ENCODE measurements around the gene GRAP2. TPM values are rescaled to one million over a fixed set of nuclear protein-coding genes. Genes with fewer than 3 reads are reported as not detected.
A peak's percentile ranks its signal among the peaks of the same experiment; 100 is the strongest.
"Not testable (repeated sequence)": the region's sequence is repeated elsewhere in the genome, so short reads cannot be mapped to it uniquely, and the experiment has no call there.

Gene GRAP2
- total RNA-seq: 1 to 10 TPM; 2.0 to 5.5 (median 4.1) TPM
- 1.6 TPM for polyA plus RNA-seq
- long read RNA-seq, donor 1, partial matches to known transcripts: 0 of 1 reads
- long read RNA-seq, donor 1, other reads (novel, unspliced or antisense): 0 of 1 reads
- long read RNA-seq, donor 2, partial matches to known transcripts: 0 of 2 reads
- long read RNA-seq, donor 2, other reads (novel, unspliced or antisense): 2 of 2 reads
- long read RNA-seq, donor 3, partial matches to known transcripts: 0 of 5 reads
- long read RNA-seq, donor 3, other reads (novel, unspliced or antisense): 3 of 5 reads
- long read RNA-seq, donor 4: 0 reads

DNA sequence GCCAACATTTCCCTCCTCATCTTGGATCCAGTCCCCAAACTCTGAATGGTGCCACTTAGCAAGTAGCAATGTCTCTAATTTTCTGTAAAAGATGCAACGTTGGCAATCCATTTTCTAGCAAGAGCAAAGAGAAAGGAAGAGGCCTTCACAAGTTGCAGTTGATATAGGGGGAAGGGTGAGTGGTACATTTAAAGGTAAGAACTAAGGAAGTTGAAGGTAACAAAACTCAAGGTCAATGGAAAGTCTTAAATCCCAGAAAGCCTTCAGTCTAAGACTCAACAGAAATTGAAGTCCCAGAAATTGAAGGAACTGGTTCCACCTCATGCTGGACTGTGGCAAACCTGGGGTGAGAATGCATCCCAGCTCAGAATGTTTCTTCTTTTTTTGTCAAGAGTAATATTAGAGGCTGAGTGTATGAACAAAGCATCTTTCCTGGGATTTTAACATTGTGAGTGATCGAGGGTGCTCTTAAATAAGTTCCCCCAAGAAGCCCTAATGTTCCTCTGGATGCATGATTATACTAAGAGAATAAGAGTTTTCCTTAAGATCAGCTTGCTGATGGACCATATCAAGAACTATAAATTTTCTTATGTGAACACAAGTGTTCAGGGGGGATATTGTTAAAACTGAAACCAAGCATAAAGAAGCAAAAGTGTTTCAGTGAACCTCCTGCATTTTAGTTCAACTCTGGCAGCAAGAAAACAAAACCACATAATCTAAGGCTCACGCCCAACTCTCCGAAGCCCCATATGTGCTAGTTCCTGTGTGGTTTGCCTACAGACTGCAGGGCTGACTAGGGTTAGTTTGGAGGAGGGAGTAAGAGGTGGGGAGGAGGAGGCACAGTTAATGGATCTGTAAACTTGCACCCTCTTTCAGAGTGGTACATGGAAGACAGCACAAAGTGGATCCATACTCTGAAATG lies at the start of gene GRAP2:
Gene GRAP2, plus strand, starts transcription at position 779 of the 922 bp plus-strand sequence. CDS start 46,023 bp downstream, outside the sequence.
- ATAC-seq: no peak
- DNase-seq: no peak
- Histone ChIP-seq H3K27me3 (ENCODE audit: control insufficient read depth, insufficient read depth) (no peaks in the 10 kb centered on the region), H3K27ac (ENCODE audit: low read length) (no peak within 1 kb of the TSS), H3K4me1 (ENCODE audit: control insufficient read depth, insufficient read depth, low read length) (no peaks in the 10 kb centered on the region), H3K4me3 (ENCODE audit: low read length) (peak within 1 kb of the TSS; percentile 9), H3K9me3 (ENCODE audit: control insufficient read depth, low read length) (no peaks in the 10 kb centered on the region)
- intact Hi-C loops (cut with DNase I): no loop called here
- 66% methylated on average over 4 of the region's 4 CpGs for WGBS

- Histone ChIP-seq H3K4me3 (ENCODE audit: low read length) (no peak overlapping the region), H3K9me3 (ENCODE audit: control insufficient read depth, low read length) (no peaks in the 10 kb centered on the region), H3K4me1 (ENCODE audit: control insufficient read depth, insufficient read depth, low read length) (no peaks in the 10 kb centered on the region), H3K27ac (ENCODE audit: low read length) (no peak overlapping the region), H3K27me3 (ENCODE audit: control insufficient read depth, insufficient read depth) (no peaks in the 10 kb centered on the region)
- no peak for DNase-seq
- ATAC-seq: no peak
- WGBS: 88% methylated on average over 4 of the region's 4 CpGs
- intact Hi-C loops (cut with DNase I): no loop called here
Measured at GRCh38 chr22:39851606-39852315, 49.1 kb upstream of the GRAP2 start.

GRCh38 chr22:39852799-39853198 lies 48.1 kb upstream of the GRAP2 start:
- intact Hi-C loops (cut with DNase I): no loop called here
- Histone ChIP-seq H3K27ac (ENCODE audit: low read length) (no peak overlapping the region), H3K9me3 (ENCODE audit: control insufficient read depth, low read length) (no peaks in the 10 kb centered on the region), H3K4me3 (ENCODE audit: low read length) (no peak overlapping the region), H3K4me1 (ENCODE audit: control insufficient read depth, insufficient read depth, low read length) (no peaks in the 10 kb centered on the region), H3K27me3 (ENCODE audit: control insufficient read depth, insufficient read depth) (no peaks in the 10 kb centered on the region)
- ATAC-seq: no peak
- WGBS: 70% methylated on average over 2 of the region's 2 CpGs
- DNase-seq: no peak

GRCh38 chr22:39856588-39856987 lies 44.3 kb upstream of the GRAP2 start:
- Histone ChIP-seq H3K4me3 (ENCODE audit: low read length) (no peak overlapping the region), H3K27me3 (ENCODE audit: control insufficient read depth, insufficient read depth) (no peaks in the 10 kb centered on the region), H3K27ac (ENCODE audit: low read length) (no peak overlapping the region), H3K9me3 (ENCODE audit: control insufficient read depth, low read length) (no peaks in the 10 kb centered on the region), H3K4me1 (ENCODE audit: control insufficient read depth, insufficient read depth, low read length) (no peaks in the 10 kb centered on the region)
- no peak for DNase-seq
- no peak for ATAC-seq
- intact Hi-C loops (cut with DNase I): no loop called here
- WGBS: 82% methylated on average over 4 of the region's 4 CpGs

GRCh38 chr22:39859903-39860588 lies 40.8 kb upstream of the GRAP2 start:
- intact Hi-C loops (cut with DNase I): no loop called here
- WGBS: 61% methylated on average over 7 of the region's 7 CpGs
- no peak overlapping the region for H3K4me3 ChIP-seq (ENCODE audit: low read length)
- H3K9me3 ChIP-seq (ENCODE audit: control insufficient read depth, low read length): no peaks in the 10 kb centered on the region
- no peak overlapping the region for H3K27ac ChIP-seq (ENCODE audit: low read length)
- no peak for DNase-seq
- H3K27me3 ChIP-seq (ENCODE audit: control insufficient read depth, insufficient read depth): no peaks in the 10 kb centered on the region
- H3K4me1 ChIP-seq (ENCODE audit: control insufficient read depth, insufficient read depth, low read length): no peaks in the 10 kb centered on the region
- ATAC-seq: no peak

- intact Hi-C loops (cut with DNase I): no loop called here
- 60% methylated on average over 1 of the region's 1 CpG for WGBS
- no peaks in the 10 kb centered on the region for H3K4me1 ChIP-seq (ENCODE audit: control insufficient read depth, insufficient read depth, low read length)
- no peaks in the 10 kb centered on the region for H3K27me3 ChIP-seq (ENCODE audit: control insufficient read depth, insufficient read depth)
- no peak for DNase-seq
- no peak overlapping the region for H3K4me3 ChIP-seq (ENCODE audit: low read length)
- ATAC-seq: no peak
- no peaks in the 10 kb centered on the region for H3K9me3 ChIP-seq (ENCODE audit: control insufficient read depth, low read length)
- no peak overlapping the region for H3K27ac ChIP-seq (ENCODE audit: low read length)
Measured at GRCh38 chr22:39868741-39869140, 32.1 kb upstream of the GRAP2 start.

GRCh38 chr22:39869797-39870196 lies 31.1 kb upstream of the GRAP2 start:
- H3K9me3 ChIP-seq (ENCODE audit: control insufficient read depth, low read length); H3K4me1 ChIP-seq (ENCODE audit: control insufficient read depth, insufficient read depth, low read length); H3K4me3 ChIP-seq (ENCODE audit: low read length); H3K27me3 ChIP-seq (ENCODE audit: control insufficient read depth, insufficient read depth); intact Hi-C loops (cut with DNase I); ATAC-seq; H3K27ac ChIP-seq (ENCODE audit: low read length); DNase-seq: not testable (repeated sequence)
- 88% methylated on average over 2 of the region's 2 CpGs for whole genome bisulfite sequencing

DNA sequence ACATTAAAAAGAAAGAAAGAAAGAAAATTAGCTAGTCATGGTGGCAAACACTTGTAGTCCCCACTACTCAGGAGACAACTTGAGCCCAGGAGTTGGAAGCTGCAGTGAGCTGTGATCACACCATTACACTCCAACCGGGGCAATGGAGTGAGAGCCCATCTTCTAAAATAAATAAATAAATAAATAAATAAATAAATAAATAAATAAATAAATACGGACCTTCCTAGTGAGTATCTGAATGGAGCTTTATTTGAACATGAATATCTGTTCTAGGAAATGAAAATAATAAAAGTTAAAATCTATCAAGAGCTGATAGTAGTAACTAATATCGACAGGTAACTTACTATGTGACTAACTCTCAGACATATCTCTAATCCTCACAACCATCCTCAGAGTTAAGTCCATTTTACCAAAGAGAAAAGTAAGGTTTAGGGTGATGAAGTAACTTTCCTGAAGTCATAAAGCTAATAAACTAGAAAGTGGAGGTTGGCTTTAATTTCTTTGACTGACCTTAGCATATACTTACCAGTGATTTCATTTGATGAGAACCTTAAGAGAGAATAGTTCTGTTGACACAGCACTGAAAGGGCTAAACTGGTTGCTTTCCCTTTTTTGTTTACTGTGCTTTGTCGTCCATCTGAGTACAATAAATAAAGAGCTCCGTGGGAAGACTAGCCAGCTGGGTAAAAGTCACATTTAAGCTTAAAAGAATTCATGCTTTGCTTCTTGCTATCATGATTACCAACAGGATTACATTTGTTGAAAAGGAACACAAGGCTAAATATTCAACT lies 29.7 kb upstream of the GRAP2 start:
- Histone ChIP-seq H3K4me3 (ENCODE audit: low read length) (no peak overlapping the region), H3K27ac (ENCODE audit: low read length) (no peak overlapping the region), H3K4me1 (ENCODE audit: control insufficient read depth, insufficient read depth, low read length) (no peaks in the 10 kb centered on the region), H3K9me3 (ENCODE audit: control insufficient read depth, low read length) (no peaks in the 10 kb centered on the region), H3K27me3 (ENCODE audit: control insufficient read depth, insufficient read depth) (no peaks in the 10 kb centered on the region)
- DNase-seq (no peak), ATAC-seq (no peak)
- intact Hi-C loops (cut with DNase I): no loop called here
- WGBS: 77% methylated on average over 5 of the region's 5 CpGs

DNA sequence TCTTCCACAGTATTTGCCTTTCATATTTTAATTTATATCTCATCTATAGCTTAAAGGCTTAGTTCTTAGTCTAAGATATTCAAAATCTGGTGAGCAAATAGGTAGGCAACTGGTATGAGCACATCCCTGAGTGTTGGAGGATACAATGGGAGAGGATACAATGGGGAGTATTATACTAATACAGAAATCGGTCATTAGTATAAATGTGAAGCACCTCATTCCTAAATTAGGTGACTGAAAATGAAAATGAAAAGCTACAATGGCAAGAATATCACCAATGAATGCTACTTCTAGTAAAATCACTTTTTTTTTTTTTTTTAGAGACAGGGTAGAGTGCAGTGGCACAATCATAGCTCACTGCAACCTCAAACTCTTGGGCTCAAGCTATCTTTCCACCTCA lies 28.3 kb upstream of the GRAP2 start:
- no peak overlapping the region for H3K27ac ChIP-seq (ENCODE audit: low read length)
- no peaks in the 10 kb centered on the region for H3K9me3 ChIP-seq (ENCODE audit: control insufficient read depth, low read length)
- H3K4me3 ChIP-seq (ENCODE audit: low read length): no peak overlapping the region
- no peaks in the 10 kb centered on the region for H3K4me1 ChIP-seq (ENCODE audit: control insufficient read depth, insufficient read depth, low read length)
- intact Hi-C loops (cut with DNase I): no loop called here
- no peaks in the 10 kb centered on the region for H3K27me3 ChIP-seq (ENCODE audit: control insufficient read depth, insufficient read depth)
- 78% methylated on average over 1 of the region's 1 CpG for WGBS
- DNase-seq: no peak
- ATAC-seq: no peak

GRCh38 chr22:39873965-39874364 lies 26.9 kb upstream of the GRAP2 start:
- WGBS: 29% methylated on average over 1 of the region's 1 CpG
- ATAC-seq (no peak), DNase-seq (no peak)
- no peaks in the 10 kb centered on the region for H3K27me3 ChIP-seq (ENCODE audit: control insufficient read depth, insufficient read depth)
- intact Hi-C loops (cut with DNase I): no loop called here
- no peaks in the 10 kb centered on the region for H3K9me3 ChIP-seq (ENCODE audit: control insufficient read depth, low read length)
- H3K4me3 ChIP-seq (ENCODE audit: low read length): no peak overlapping the region
- H3K4me1 ChIP-seq (ENCODE audit: control insufficient read depth, insufficient read depth, low read length): no peaks in the 10 kb centered on the region
- no peak overlapping the region for H3K27ac ChIP-seq (ENCODE audit: low read length)

All from right cardiac atrium (tissue), 5 donors.